GM18505 (cell line): Measurements from ENCODE around the gene FKBP3.
A peak's percentile ranks its signal among the peaks of the same experiment; 100 is the strongest.
"Not testable (repeated sequence)": the region's sequence is repeated elsewhere in the genome, so short reads cannot be mapped to it uniquely, and the experiment has no call there.

Experiments
- ATAC-seq: cut with Tn5 transposase; IDR thresholded peaks from one replicate; pipeline ENCODE4 v1.9.1; 2021; ENCODE audit not compliant: unreplicated experiment
- POLR2A ChIP-seq: IDR thresholded peaks from 4 replicates; pipeline ENCODE4 v1.6.1; 2011; ENCODE audit warnings: borderline replicate concordance; ENCODE audit not compliant: insufficient read depth, insufficient read length; ENCODE audit errors: extremely low read depth

Gene FKBP3

GRCh38 chr14:45134051-45134958 is at the start of gene FKBP3:
TSS of gene FKBP3 (minus strand) at chr14:45134481. CDS start at chr14:45134456, 25 bp downstream.
- ATAC-seq: peak; percentile 88
- peak; percentile 86 for TF ChIP-seq POLR2A

DNA sequence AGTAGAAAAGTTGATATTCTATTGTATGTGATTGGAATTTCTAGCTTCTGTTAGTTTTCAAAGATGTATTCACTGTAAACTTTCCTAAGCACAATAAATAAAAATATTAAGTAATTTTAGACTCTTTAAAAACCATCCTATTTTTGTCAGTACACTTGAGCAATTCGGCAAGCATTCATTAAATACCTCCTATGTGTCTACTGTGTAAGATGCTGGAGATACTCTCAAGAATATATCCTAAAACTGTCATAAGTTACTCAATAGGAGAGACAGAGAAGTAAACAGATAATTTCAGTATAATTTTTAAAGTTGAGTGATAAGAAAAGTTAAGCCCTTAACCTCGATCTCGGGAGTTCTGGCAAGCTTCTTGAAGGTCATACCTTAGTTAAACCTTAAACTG is 47.5 kb upstream of the FKBP3 start:
- ATAC-seq: no peak
- no peak for TF ChIP-seq POLR2A

DNA sequence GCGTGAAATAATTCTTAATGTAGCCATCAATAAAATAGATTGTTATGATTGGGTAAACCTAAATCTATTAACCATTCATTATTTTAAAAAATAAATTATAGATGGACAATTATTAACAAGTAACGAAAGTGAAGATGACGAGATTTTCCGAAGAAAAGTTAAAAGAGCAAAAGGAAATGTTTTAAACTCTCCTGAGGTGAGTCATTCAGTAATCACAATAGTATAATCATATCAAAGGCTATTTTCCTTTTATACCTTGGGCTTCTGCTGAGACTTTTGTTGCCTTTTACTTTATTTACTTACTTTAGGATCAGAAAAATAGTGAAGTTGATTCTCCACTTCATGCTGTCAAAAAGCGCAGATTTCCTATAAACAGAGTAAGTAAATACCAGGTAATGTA is 47.0 kb upstream of the FKBP3 start:
- no peak for ATAC-seq
- no peak for TF ChIP-seq POLR2A

- ATAC-seq: no peak
- no peak for TF ChIP-seq POLR2A
Observed at GRCh38 chr14:45177076-45177475, 42.8 kb upstream of the FKBP3 start.

GRCh38 chr14:45169906-45170305 is 35.6 kb upstream of the FKBP3 start:
- no peak for TF ChIP-seq POLR2A
- ATAC-seq: no peak

GRCh38 chr14:45156067-45156466 is 21.8 kb upstream of the FKBP3 start:
- ATAC-seq: no peak
- no peak for TF ChIP-seq POLR2A

GRCh38 chr14:45150386-45150890 is 16.2 kb upstream of the FKBP3 start:
- TF ChIP-seq POLR2A: no peak
- ATAC-seq: no peak

- no peak for TF ChIP-seq POLR2A
- ATAC-seq: no peak
Observed at GRCh38 chr14:45149602-45150001, 15.3 kb upstream of the FKBP3 start.

- peak; percentile 54 for ATAC-seq
- no peak for TF ChIP-seq POLR2A
Observed at GRCh38 chr14:45145214-45145613, 10.9 kb upstream of the FKBP3 start.

- no peak for TF ChIP-seq POLR2A
- peak; percentile 68 for ATAC-seq
Observed at GRCh38 chr14:45144658-45145057, 10.4 kb upstream of the FKBP3 start.

DNA sequence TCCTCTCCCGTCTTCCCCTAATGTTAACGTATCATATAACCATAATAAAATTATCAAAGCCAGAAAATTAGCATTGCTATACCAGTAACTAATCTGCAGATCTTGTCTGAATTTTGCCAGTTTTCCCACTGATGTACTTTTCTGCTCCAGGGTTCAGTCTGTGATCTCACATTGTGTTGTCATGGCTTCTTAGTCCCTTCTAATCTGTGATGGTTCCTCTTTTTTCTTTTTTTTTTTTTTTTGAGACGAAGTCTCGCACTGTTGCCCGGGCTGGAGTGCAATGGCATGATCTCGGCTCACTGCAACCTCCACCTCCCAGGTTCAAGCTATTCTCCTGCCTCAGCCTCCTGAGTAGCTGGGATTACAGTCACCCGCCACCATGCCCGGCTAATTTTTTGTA is 7.8 kb upstream of the FKBP3 start:
- ATAC-seq: not testable (repeated sequence)

- ATAC-seq: no peak
- no peak for TF ChIP-seq POLR2A
Observed at GRCh38 chr14:45140661-45141187, 6.4 kb upstream of the FKBP3 start.

DNA sequence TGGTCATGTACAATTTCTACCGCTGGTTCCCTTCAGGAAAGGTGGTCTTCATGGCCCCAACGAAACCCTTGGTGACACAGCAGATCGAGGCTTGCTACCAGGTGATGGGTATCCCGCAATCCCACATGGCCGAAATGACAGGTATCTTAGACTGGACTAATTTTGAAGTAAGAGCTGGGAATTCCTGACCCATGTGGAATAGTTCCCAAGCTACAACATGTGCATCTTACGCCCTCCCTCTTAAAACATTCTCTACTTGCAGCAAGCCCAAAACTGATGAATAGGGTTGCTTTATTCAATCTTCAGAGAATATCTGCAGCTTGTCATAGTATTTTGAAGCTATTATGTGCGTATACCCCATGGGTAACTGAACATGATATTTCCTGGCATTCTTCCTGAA is 2.1 kb upstream of the FKBP3 start:
- ATAC-seq: no peak
- TF ChIP-seq POLR2A: no peak

- peak; percentile 29 for ATAC-seq
- peak; percentile 78 for TF ChIP-seq POLR2A
Observed at GRCh38 chr14:45135659-45136395, 1.5 kb upstream of the FKBP3 start, which contains the start of gene FANCM. TSS of gene FANCM (plus strand) at chr14:45135930. CDS start at chr14:45136032, 102 bp downstream.

- TF ChIP-seq POLR2A: no peak
- ATAC-seq: no peak
Observed at GRCh38 chr14:45135156-45135555, 875 bp upstream of the FKBP3 start.
